Ishikawa (cell line): ENCODE data around the gene TSPAN11.

Experiments used
- CEBPB ChIP-seq: IDR thresholded peaks from 2 replicates; pipeline ENCODE4 v1.6.1; 2012
- FOXM1 ChIP-seq: IDR thresholded peaks from 2 replicates; pipeline ENCODE4 v1.6.1; 2012; ENCODE audit warnings: low read depth, borderline replicate concordance
- TF ChIP-seq, protein P1 (sequence below): IDR thresholded peaks from 2 replicates; pipeline ENCODE4 v1.6.1; 2012; ENCODE audit warnings: low read depth, mild to moderate bottlenecking

DNA sequence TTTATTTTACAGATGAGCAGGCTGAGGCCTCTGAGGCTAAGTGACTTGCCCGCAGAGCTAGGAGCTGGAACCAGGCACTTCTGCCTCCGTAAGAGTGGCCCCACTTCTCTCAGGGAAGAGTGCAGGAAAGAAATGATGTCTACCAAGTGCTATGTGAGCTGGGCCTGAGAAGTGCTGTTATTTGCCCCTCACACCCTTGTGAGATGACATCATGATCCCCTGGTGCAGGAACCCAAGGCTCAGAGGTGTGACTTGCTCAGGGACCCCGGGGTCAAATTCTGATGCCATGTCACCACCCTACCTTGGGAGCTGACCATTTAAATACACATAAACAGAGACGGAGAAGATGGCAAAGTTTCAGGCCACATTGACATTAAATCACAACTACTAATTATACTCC, 83.4 kb downstream of the TSPAN11 start:
- TF ChIP-seq CEBPB (no peak), FOXM1 (no peak)
- TF ChIP-seq, protein P1, sequence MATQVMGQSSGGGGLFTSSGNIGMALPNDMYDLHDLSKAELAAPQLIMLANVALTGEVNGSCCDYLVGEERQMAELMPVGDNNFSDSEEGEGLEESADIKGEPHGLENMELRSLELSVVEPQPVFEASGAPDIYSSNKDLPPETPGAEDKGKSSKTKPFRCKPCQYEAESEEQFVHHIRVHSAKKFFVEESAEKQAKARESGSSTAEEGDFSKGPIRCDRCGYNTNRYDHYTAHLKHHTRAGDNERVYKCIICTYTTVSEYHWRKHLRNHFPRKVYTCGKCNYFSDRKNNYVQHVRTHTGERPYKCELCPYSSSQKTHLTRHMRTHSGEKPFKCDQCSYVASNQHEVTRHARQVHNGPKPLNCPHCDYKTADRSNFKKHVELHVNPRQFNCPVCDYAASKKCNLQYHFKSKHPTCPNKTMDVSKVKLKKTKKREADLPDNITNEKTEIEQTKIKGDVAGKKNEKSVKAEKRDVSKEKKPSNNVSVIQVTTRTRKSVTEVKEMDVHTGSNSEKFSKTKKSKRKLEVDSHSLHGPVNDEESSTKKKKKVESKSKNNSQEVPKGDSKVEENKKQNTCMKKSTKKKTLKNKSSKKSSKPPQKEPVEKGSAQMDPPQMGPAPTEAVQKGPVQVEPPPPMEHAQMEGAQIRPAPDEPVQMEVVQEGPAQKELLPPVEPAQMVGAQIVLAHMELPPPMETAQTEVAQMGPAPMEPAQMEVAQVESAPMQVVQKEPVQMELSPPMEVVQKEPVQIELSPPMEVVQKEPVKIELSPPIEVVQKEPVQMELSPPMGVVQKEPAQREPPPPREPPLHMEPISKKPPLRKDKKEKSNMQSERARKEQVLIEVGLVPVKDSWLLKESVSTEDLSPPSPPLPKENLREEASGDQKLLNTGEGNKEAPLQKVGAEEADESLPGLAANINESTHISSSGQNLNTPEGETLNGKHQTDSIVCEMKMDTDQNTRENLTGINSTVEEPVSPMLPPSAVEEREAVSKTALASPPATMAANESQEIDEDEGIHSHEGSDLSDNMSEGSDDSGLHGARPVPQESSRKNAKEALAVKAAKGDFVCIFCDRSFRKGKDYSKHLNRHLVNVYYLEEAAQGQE = no peak
